NCI-H345 (cell line): Measurements from ENCODE around the gene MEF2B.
A peak's percentile ranks its signal among the peaks of the same experiment; 100 is the strongest.
"Not testable (repeated sequence)": the region's sequence is repeated elsewhere in the genome, so short reads cannot be mapped to it uniquely, and the experiment has no call there.

ENCODE experiments used
- DNase-seq: peaks from one replicate; lab custom pipeline; 2025; lab: John Stamatoyannopoulos, UW

Gene MEF2B

GRCh38 chr19:19155495-19156219 lies 14.4 kb downstream of the MEF2B start:
- no peak for DNase-seq

- DNase-seq, result no peak
These were observed 15.1 kb downstream of the MEF2B start for GRCh38 chr19:19154768-19155494.

- DNase-seq, result no peak
These were observed 17.2 kb downstream of the MEF2B start for GRCh38 chr19:19152668-19153384.

GRCh38 chr19:19151418-19151817 lies 18.6 kb downstream of the MEF2B start:
- no peak for DNase-seq

- no peak for DNase-seq
These were observed 20.6 kb downstream of the MEF2B start for GRCh38 chr19:19149435-19149834.

GRCh38 chr19:19148504-19148903 lies 21.6 kb downstream of the MEF2B start:
- not testable (repeated sequence) for DNase-seq

- no peak for DNase-seq
These were observed 22.7 kb downstream of the MEF2B start for GRCh38 chr19:19147344-19147743.

GRCh38 chr19:19146865-19147264 lies 23.2 kb downstream of the MEF2B start:
- DNase-seq, result no peak

GRCh38 chr19:19145684-19146608 lies 24.1 kb downstream of the MEF2B start:
- peak; percentile 37 for DNase-seq

- DNase-seq, result no peak
These were observed 24.8 kb downstream of the MEF2B start for GRCh38 chr19:19145281-19145680.

- no peak for DNase-seq
These were observed 27.7 kb downstream of the MEF2B start for GRCh38 chr19:19142347-19142746.

- no peak for DNase-seq
These were observed 29.6 kb downstream of the MEF2B start for GRCh38 chr19:19140476-19140875.

GRCh38 chr19:19139876-19140229 lies 30.2 kb downstream of the MEF2B start:
- DNase-seq, result no peak

- peak; percentile 94 for DNase-seq
These were observed 31.7 kb downstream of the MEF2B start, which contains the start of gene TMEM161A for GRCh38 chr19:19138109-19138981. TSS of gene TMEM161A (minus strand) at chr19:19138478. CDS start at chr19:19138428, 50 bp downstream.

GRCh38 chr19:19137556-19138108 lies 32.4 kb downstream of the MEF2B start:
- DNase-seq, result no peak

- DNase-seq, result not testable (repeated sequence)
These were observed 34.4 kb downstream of the MEF2B start for GRCh38 chr19:19135713-19136112.

GRCh38 chr19:19134687-19135158 lies 35.3 kb downstream of the MEF2B start:
- DNase-seq, result no peak

GRCh38 chr19:19133985-19134384 lies 36.1 kb downstream of the MEF2B start:
- no peak for DNase-seq

- DNase-seq, result no peak
These were observed 37.2 kb downstream of the MEF2B start for GRCh38 chr19:19132912-19133311.

- DNase-seq, result no peak
These were observed 38.1 kb downstream of the MEF2B start for GRCh38 chr19:19131989-19132388.
